GM12864 (cell line): ENCODE measurements around the gene ZNF609.

Experiments
- DNase-seq: peaks from one replicate; pipeline ENCODE4 v3.0.0-alpha.2; 2011; ENCODE audit warnings: low read depth
- H3K4me3 ChIP-seq: 2 replicates; pipeline ENCODE4 v1.5.1; 2011; ENCODE audit warnings: mild to moderate bottlenecking, low read depth, low read length, control low read depth
- CTCF ChIP-seq: IDR thresholded peaks from 2 replicates; pipeline ENCODE4 v1.5.1; 2011; ENCODE audit warnings: low read depth, mild to moderate bottlenecking, moderate library complexity, low read length, control low read depth, inconsistent platforms; ENCODE audit errors: missing control alignments

Gene ZNF609

GRCh38 chr15:64548235-64548634 is 87.9 kb downstream of the ZNF609 start:
- no peak overlapping the region for H3K4me3 ChIP-seq
- no peak for TF ChIP-seq CTCF
- no peak for DNase-seq

GRCh38 chr15:64549860-64550259 is 89.5 kb downstream of the ZNF609 start:
- no peak overlapping the region for H3K4me3 ChIP-seq
- no peak for TF ChIP-seq CTCF
- no peak for DNase-seq

GRCh38 chr15:64552281-64552948 is 92.0 kb downstream of the ZNF609 start:
- TF ChIP-seq CTCF, result no peak
- H3K4me3 ChIP-seq, result no peak overlapping the region
- DNase-seq, result no peak

- TF ChIP-seq CTCF, result no peak
- H3K4me3 ChIP-seq, result no peak overlapping the region
- no peak for DNase-seq
Observed at GRCh38 chr15:64558460-64559179, 98.2 kb downstream of the ZNF609 start.

GRCh38 chr15:64559243-64559642 is 98.9 kb downstream of the ZNF609 start:
- DNase-seq, result no peak
- no peak for TF ChIP-seq CTCF
- no peak overlapping the region for H3K4me3 ChIP-seq

GRCh38 chr15:64560501-64560900 is 100.1 kb downstream of the ZNF609 start:
- no peak for DNase-seq
- no peak for TF ChIP-seq CTCF
- no peak overlapping the region for H3K4me3 ChIP-seq

- TF ChIP-seq CTCF, result no peak
- no peak overlapping the region for H3K4me3 ChIP-seq
- DNase-seq, result no peak
Observed at GRCh38 chr15:64560998-64561397, 100.6 kb downstream of the ZNF609 start.
